ENCODE measurements around the gene HFE.
A peak's percentile ranks its signal among the peaks of the same experiment; 100 is the strongest.
"Not testable (repeated sequence)": the region's sequence is repeated elsewhere in the genome, so short reads cannot be mapped to it uniquely, and the experiment has no call there.

Gene HFE

GRCh38 chr6:26115226-26115625 lies 28.0 kb downstream of the HFE start:
- DNase-seq = no peak

- no peak for DNase-seq
These were observed 29.0 kb downstream of the HFE start for GRCh38 chr6:26116267-26116666.

GRCh38 chr6:26118999-26119398 lies 31.8 kb downstream of the HFE start:
- no peak for DNase-seq

DNA sequence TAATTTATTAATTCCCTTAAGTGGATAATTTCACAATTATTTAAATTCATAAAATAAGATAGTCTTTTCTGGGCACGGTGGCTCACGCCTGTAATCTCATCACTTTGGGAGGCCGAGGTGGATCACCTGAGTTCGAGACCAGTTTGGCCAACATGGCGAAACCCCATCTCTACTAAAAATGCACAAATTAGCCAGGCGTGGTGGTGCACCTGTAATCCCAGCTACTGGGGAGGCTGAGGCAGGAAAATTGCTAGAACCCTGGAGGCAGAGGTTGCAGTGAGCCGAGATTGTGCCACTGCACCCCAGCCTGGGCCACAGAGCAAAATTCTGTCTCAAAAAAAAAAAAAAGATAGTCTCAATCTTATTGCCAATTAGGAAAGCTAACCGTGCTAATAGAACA lies 32.9 kb downstream of the HFE start:
- DNase-seq = not testable (repeated sequence)

GRCh38 chr6:26120807-26121140 lies 33.5 kb downstream of the HFE start:
- DNase-seq = no peak

- no peak for DNase-seq
These were observed 34.1 kb downstream of the HFE start for GRCh38 chr6:26121141-26122004.

DNA sequence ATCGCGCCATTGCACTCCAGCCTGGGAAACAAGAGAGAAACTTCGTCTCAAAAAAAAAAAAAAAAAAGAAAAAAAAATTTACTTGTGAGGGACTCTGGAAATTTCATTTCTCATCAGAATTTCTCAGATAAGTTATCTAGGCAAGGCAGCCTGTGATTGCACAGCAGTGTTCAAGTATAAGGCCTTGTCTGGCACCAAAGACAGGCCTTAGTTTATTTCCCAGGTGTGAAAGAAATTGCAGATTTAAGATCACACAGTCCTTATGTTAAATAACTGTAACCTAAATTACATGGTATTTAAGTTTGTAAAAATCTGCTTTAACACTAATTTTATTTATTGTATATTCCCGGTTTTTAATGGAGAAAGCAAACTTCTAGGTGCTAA lies 34.8 kb downstream of the HFE start:
- DNase-seq = peak; percentile 57

- peak; percentile 88 for DNase-seq
These were observed 35.2 kb downstream of the HFE start for GRCh38 chr6:26122402-26122792.

DNA sequence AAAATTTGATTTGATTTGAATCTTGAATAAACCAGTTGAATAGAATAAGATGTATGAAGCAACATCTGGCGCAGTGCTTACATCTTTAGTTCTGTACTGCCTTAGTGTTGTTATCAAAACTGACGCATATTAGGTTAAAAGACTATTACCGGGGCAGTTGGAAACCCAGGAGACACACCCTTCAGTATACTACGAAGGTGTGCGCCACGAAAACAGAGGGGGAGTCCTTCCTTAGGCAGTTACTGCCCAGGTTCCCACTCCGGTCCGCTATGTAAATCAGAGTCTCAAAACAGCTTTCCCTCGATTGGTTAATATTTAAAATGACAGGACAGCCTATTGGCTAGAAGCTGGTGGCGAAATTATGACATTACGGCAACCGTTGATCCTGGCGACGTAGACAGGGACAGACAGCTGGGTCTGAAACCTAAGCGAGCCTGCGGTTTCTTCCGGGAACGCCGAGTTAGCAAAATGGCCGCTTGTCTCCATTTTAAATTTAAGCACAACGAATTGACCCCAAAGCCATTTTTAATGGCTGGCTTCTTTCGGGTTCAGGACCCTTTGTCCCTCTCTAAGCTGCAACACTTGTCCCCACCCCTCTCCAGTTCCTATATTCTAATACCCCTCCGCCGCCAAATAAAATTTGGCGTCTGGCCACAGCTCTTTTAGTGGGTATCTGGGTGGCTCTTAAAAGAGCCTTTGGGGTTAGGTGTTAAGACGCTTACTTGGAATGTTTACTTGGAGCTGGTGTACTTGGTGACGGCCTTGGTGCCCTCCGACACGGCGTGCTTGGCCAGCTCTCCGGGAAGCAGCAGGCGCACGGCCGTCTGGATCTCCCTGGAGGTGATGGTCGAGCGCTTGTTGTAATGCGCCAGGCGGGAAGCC lies 35.8 kb downstream of the HFE start:
- peak; percentile 99 for DNase-seq

- DNase-seq = no peak
These were observed 36.4 kb downstream of the HFE start for GRCh38 chr6:26123675-26123946.

DNA sequence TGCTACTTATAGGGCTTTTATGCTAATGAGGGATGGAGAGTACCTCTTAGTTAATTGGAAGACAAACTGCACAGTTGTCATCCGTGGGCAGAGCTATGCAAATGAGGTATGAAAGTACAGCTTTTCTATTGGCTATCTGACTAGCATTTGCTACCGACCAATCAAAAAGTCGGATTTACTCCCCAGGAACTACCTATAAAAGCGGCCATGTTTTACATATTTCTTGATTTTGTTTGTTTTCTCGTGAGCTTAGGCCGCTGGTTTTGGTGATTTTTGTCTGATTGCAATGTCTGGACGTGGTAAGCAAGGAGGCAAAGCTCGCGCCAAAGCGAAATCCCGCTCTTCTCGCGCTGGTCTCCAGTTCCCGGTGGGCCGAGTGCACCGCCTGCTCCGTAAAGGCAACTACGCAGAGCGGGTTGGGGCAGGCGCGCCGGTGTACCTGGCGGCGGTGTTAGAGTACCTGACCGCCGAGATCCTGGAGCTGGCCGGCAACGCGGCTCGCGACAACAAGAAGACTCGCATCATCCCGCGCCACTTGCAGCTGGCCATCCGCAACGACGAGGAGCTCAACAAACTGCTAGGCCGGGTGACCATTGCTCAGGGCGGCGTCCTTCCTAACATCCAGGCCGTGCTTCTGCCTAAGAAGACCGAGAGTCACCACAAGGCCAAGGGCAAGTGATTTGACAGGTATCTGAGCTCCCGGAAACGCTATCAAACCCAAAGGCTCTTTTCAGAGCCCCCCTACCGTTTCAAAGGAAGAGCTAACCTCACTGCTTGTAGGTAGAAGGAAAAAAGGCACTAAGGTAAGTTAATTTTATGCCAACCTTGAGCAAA lies 36.9 kb downstream of the HFE start:
- DNase-seq = peak; percentile 99

DNA sequence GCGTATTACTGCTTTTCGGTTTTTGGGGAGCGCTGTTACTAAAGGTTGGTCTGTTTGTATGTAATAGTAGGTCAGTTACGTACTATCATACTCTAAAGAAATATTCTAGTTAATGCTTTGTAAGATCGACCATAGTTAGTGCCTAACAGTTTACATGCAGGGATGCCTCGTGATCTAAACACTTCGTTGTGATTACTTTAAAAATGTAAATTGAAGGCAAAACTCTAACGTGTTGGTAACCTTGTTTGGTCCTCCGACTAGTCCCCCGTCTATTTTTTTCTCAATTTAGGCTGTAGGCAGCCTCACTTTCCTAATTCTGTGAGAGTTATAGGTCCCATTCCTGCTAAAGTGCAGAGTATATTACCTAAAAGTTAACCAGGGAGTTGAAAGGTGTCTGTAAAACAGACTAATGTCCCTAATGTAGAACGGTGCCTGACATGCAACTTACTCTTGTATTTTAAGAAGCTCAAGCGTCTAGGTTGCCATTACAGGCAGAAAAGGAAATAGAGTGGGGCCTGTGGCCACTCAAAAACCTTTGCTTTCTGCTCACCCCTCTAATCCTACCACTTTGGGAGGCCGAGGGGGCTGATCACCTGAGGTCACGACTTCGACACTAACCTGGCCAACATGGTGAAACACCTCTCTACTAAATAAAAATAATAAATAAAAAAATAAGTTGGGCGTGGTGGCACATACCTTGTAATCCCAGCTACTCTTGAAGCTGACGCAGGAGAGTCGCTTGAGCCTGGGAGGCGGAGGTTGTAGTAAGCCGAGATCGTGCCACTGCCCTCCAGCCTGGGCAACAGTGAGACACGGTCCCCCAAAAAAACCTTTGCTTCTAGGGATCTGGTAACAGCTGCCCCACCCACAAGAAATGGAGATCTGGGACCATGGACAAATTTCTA lies 37.8 kb downstream of the HFE start:
- DNase-seq = peak; percentile 88

- peak; percentile 84 for DNase-seq
These were observed 39.4 kb downstream of the HFE start for GRCh38 chr6:26126394-26127235.

- no peak for DNase-seq
These were observed 41.0 kb downstream of the HFE start for GRCh38 chr6:26128013-26128771.

GRCh38 chr6:26129656-26130055 lies 42.4 kb downstream of the HFE start:
- no peak for DNase-seq

DNA sequence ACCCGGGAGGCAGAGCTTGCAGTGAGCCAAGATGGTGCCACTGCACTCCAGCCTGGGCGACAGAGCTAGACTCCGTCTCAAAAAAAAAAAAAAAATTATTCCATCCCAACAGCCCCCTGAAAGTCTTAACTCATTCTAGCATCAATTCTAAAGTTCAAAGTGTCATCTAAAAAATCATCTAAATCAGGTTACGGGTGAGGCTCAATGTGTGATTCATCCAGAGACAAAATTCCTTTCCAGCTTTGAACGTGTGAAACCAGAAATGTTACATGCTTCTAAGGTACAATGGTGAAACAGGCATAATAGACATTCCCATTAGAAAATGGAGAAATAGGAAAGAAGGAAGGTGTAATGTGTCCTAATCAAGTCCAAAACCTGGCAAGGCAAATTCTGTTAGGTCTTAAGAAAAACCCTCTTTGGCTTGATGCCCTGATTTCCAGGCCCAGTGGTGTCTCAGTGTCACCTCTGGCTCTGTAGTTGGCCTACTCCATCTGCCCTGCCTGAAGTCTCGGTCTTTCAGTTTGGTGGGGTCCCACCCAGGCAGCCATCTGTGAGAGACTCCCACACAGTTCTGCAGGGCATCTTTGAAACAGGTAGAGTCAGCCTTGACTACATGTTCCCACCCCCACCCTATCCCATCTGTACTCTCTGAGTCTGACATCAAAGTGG lies 43.5 kb downstream of the HFE start:
- DNase-seq = peak; percentile 40

- peak; percentile 57 for DNase-seq
These were observed 44.4 kb downstream of the HFE start for GRCh38 chr6:26131618-26132017.

GRCh38 chr6:26133730-26134129 lies 46.5 kb downstream of the HFE start:
- DNase-seq = no peak

DNA sequence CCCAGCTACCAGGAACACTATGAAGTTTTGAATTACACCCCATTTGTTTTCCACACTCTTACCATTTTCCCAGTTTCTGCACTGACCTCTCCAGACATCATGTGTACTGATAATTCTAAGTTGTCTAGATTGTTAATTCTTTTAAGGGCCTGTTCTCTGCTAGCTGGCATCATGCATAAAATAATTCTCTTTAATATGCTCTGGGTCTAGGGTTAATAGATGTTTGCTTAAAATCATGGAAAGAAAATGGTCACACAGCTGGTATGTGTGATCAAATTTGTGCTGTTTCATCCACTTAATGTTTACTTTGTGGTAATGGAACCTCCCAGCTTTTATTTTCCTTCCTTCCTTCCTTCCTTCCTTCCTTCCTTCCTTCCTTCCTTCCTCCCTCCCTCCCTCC lies 49.1 kb downstream of the HFE start:
- no peak for DNase-seq

All from NCI-H82 (cell line).